ENCODE data around the gene TECPR1. TPM values are rescaled to one million over a fixed set of nuclear protein-coding genes. Genes with fewer than 3 reads are reported as not detected.
A peak's percentile ranks its signal among the peaks of the same experiment; 100 is the strongest.

TECPR1 gene
- total and polyA plus RNA-seq, 5 donors = 10.5 to 25.5 (median 25.1) TPM

GRCh38 chr7:98293746-98294145 lies 41.7 kb upstream of the TECPR1 start:
- intact Hi-C loops (cut with DNase I) = loop anchor here in 2 of 4 donors (5.0 to 10.0 kb wide), 2 partner anchors 109 to 111 kb away; partner anchors contain the start of gene BAIAP2L1 (in 2 of the 2)
- H3K27ac ChIP-seq (ENCODE audit: low read length) = no peak overlapping the region

GRCh38 chr7:98293265-98293664 lies 41.2 kb upstream of the TECPR1 start:
- intact Hi-C loops (cut with DNase I) = loop anchor here in 2 of 4 donors (5.0 to 10.0 kb wide), 2 partner anchors 109 to 112 kb away; partner anchors contain the start of gene BAIAP2L1 (in 2 of the 2)
- DNase-seq (no peak), ATAC-seq (no peak)
- no peak overlapping the region for H3K4me3 ChIP-seq (ENCODE audit: low read length)
- no peaks in the 10 kb centered on the region for H3K27me3 ChIP-seq (ENCODE audit: control insufficient read depth, insufficient read depth)
- WGBS = 79% methylated on average over 17 of the region's 17 CpGs
- H3K27ac ChIP-seq (ENCODE audit: low read length) = no peak overlapping the region
- no peaks in the 10 kb centered on the region for H3K9me3 ChIP-seq (ENCODE audit: control insufficient read depth, low read length)
- no peaks in the 10 kb centered on the region for H3K4me1 ChIP-seq (ENCODE audit: control insufficient read depth, insufficient read depth, low read length)

More at GRCh38 chr7:98293746-98294145, 41.7 kb upstream of the TECPR1 start:
- DNase-seq (no peak), ATAC-seq (no peak)
- no peaks in the 10 kb centered on the region for H3K4me1 ChIP-seq (ENCODE audit: control insufficient read depth, insufficient read depth, low read length)
- no peaks in the 10 kb centered on the region for H3K9me3 ChIP-seq (ENCODE audit: control insufficient read depth, low read length)
- H3K4me3 ChIP-seq (ENCODE audit: low read length) = no peak overlapping the region
- H3K27me3 ChIP-seq (ENCODE audit: control insufficient read depth, insufficient read depth) = no peaks in the 10 kb centered on the region
- WGBS = 86% methylated on average over 13 of the region's 13 CpGs

DNA sequence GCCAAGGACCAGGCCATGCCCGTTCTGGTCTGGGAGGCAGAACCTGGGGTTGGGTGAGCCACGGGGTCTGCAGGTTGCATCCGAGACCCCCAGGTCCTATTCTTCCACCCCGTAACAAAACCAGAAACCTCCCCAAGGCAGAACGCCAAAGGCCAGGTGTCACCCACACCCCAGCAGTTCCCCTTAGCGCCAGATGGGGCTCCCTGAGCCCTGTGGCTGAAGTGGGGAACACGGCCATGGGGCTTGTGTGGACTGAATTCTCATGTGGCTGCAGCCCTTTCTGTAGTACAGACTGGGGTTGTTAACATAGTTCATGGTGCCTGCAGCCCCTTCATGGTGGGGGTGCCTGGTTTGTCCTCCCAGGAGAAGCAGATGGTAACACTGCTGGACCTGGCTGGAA lies 39.7 kb upstream of the TECPR1 start:
- ATAC-seq = no peak
- Histone ChIP-seq H3K27me3 (ENCODE audit: control insufficient read depth, insufficient read depth) (no peaks in the 10 kb centered on the region), H3K27ac (ENCODE audit: low read length) (no peak overlapping the region), H3K4me1 (ENCODE audit: control insufficient read depth, insufficient read depth, low read length) (peaks cover 1% of the 10 kb centered on the region), H3K9me3 (ENCODE audit: control insufficient read depth, low read length) (no peaks in the 10 kb centered on the region), H3K4me3 (ENCODE audit: low read length) (no peak overlapping the region)
- no peak for DNase-seq
- intact Hi-C loops (cut with DNase I) = loop anchor here in 2 of 4 donors (5.0 to 10.0 kb wide), 2 partner anchors 111 to 113 kb away; partner anchors contain the start of gene BAIAP2L1 (in 2 of the 2)
- WGBS = 86% methylated on average over 7 of the region's 7 CpGs

- H3K27ac ChIP-seq (ENCODE audit: low read length) = no peak overlapping the region
- no peak for ATAC-seq
- no peak overlapping the region for H3K4me3 ChIP-seq (ENCODE audit: low read length)
- WGBS = 79% methylated on average over 4 of the region's 4 CpGs
- H3K9me3 ChIP-seq (ENCODE audit: control insufficient read depth, low read length) = no peaks in the 10 kb centered on the region
- H3K4me1 ChIP-seq (ENCODE audit: control insufficient read depth, insufficient read depth, low read length) = peaks cover 17% of the 10 kb centered on the region
- H3K27me3 ChIP-seq (ENCODE audit: control insufficient read depth, insufficient read depth) = no peaks in the 10 kb centered on the region
- no peak for DNase-seq
- intact Hi-C loops (cut with DNase I) = no loop called here
Observed at GRCh38 chr7:98289333-98289875, 37.4 kb upstream of the TECPR1 start.

DNA sequence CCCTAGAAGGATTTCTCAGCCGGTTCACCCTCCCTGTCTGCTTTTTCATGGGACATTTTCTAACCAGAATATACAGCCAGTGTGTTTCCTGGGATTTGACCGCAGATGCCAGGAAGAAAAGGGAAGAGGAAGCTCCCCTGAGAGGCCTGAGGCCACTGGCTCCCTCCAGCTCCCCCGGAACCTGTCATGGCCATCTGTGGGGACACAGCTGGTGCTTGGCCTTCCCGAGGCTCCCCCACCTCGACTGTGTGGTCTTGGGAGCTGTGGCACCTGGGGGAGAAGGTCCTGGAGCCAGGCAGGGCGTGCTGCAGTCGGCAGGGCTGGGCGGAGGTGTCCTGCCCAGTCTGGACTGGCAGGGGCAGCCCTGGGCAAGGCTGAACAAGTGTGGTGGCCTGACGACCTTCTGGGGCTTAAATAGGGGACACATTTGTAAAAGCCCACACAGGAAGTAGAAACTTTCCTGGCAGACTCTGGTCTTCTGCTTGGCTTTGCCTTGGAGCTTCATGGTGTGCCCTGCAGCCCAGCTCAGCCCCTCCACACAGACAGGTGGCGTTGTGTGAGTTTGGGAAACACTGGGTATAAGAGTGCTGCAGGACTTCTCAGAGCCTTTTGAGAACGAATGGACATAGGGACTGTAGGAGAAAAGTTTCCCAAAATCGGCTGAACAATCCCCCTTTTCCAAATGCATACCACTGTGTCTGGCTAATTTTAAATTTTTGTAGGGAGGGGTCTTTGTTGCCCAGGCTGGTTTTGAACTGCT lies 36.2 kb upstream of the TECPR1 start:
- DNase-seq = no peak
- H3K9me3 ChIP-seq (ENCODE audit: control insufficient read depth, low read length) = no peaks in the 10 kb centered on the region
- intact Hi-C loops (cut with DNase I) = no loop called here
- WGBS = 61% methylated on average over 12 of the region's 12 CpGs
- H3K4me3 ChIP-seq (ENCODE audit: low read length) = no peak overlapping the region
- H3K27ac ChIP-seq (ENCODE audit: low read length) = no peak overlapping the region
- no peak for ATAC-seq
- H3K4me1 ChIP-seq (ENCODE audit: control insufficient read depth, insufficient read depth, low read length) = peaks cover 17% of the 10 kb centered on the region
- H3K27me3 ChIP-seq (ENCODE audit: control insufficient read depth, insufficient read depth) = no peaks in the 10 kb centered on the region

GRCh38 chr7:98287486-98287959 lies 35.5 kb upstream of the TECPR1 start:
- Histone ChIP-seq H3K4me3 (ENCODE audit: low read length) (no peak overlapping the region), H3K4me1 (ENCODE audit: control insufficient read depth, insufficient read depth, low read length) (peaks cover 17% of the 10 kb centered on the region), H3K27me3 (ENCODE audit: control insufficient read depth, insufficient read depth) (no peaks in the 10 kb centered on the region), H3K27ac (ENCODE audit: low read length) (no peak overlapping the region), H3K9me3 (ENCODE audit: control insufficient read depth, low read length) (no peaks in the 10 kb centered on the region)
- no peak for DNase-seq
- intact Hi-C loops (cut with DNase I) = no loop called here
- no peak for ATAC-seq
- WGBS = 80% methylated on average over 14 of the region's 14 CpGs

DNA sequence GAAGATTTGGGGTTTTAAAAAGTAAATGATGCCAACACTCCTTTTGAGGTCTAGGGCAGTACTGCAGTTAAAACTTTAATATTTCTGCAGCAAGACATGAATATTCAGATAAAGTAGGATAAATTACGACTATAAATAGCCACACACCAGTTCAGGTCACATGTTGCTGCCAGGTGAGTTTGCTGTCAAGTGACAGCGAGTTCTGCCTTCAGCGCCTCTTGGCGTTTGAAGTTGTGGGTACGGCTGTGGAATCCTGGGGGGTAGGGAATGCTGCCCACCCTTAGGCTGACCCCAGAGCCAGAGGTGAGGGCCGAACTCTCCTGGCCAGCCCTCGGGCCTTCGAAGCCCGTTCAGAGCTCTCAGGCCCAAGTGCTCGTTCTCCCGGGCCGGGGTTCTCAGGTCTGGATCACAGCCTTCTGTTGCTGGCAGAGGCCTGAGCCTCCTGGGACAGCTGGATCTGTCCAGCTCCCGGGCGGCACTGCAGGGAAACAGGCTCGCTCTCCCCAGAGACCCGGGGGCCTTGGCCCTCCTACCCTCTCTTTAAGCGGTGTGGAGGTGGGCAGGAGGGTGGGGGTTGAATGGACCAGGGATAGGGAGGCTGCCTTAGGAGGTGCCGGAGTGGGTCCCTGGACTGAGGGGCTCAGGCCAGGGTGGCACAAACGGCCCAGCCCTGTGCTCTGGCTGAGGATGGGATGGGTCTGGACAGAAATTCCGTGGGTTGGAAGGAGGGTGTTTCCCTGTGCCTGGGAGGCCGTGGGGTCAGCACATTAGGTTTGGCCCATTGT lies 34.9 kb upstream of the TECPR1 start:
- peaks cover 17% of the 10 kb centered on the region for H3K4me1 ChIP-seq (ENCODE audit: control insufficient read depth, insufficient read depth, low read length)
- ATAC-seq = no peak
- no peaks in the 10 kb centered on the region for H3K9me3 ChIP-seq (ENCODE audit: control insufficient read depth, low read length)
- no peaks in the 10 kb centered on the region for H3K27me3 ChIP-seq (ENCODE audit: control insufficient read depth, insufficient read depth)
- DNase-seq = peak; percentile 34 to 74 (median 71)
- WGBS = 42% methylated on average over 21 of the region's 21 CpGs
- intact Hi-C loops (cut with DNase I) = no loop called here
- H3K4me3 ChIP-seq (ENCODE audit: low read length) = no peak overlapping the region
- H3K27ac ChIP-seq (ENCODE audit: low read length) = peak overlapping the region; percentile 5

GRCh38 chr7:98286093-98286539 lies 34.1 kb upstream of the TECPR1 start:
- H3K27me3 ChIP-seq (ENCODE audit: control insufficient read depth, insufficient read depth) = no peaks in the 10 kb centered on the region
- ATAC-seq = peak; percentile 3 to 9
- peaks cover 17% of the 10 kb centered on the region for H3K4me1 ChIP-seq (ENCODE audit: control insufficient read depth, insufficient read depth, low read length)
- peak; percentile 80 to 88 (median 88) for DNase-seq
- H3K27ac ChIP-seq (ENCODE audit: low read length) = no peak overlapping the region
- intact Hi-C loops (cut with DNase I) = no loop called here
- no peak overlapping the region for H3K4me3 ChIP-seq (ENCODE audit: low read length)
- WGBS = 60% methylated on average over 14 of the region's 14 CpGs
- no peaks in the 10 kb centered on the region for H3K9me3 ChIP-seq (ENCODE audit: control insufficient read depth, low read length)

DNA sequence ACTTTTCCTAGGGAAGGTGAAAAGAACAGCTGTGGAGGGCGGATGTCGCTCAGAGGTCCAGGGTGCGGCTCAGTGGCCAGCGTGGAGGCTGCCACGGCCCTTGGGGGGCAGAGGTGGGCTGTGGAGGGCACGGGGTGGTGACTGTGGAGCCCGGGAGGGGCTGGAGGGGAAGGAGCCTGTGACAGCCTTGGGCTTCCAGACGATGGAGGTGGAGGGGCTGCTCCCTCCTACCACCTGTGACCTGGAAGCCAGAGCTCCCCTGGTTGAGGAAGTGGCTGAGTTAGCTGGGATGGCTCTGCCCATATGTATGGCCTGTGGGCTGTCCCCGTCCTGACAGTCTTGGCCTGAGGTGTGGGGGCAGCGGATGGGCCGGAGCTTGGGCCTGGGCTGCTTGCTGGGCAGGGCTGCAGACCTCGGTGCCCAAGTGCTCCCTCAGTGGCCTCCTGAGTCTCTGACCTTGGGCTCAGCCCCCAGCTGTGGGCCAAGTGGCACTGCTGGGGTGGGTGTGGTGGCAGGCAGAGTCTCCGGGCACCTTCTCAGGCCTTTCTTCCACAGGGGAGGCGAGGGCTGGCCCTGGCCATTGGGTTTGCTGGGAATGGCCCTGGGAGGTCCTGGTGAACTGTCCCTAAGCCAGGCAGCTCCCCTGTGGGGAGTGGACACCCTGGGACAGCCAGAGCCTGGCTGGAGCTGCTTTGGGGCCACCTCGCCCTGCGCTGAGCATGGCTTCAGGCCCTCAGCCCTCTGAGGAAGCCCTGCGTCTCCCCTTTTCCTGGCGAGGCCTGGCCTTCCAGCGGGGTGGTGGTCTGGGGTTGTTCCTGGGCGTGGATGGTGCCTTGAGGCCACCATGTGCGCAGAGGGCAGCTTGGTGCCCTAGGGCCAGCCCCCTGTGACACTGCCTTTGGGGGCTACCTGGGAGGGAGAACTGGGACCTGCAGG lies 33.4 kb upstream of the TECPR1 start:
- Histone ChIP-seq H3K4me1 (ENCODE audit: control insufficient read depth, insufficient read depth, low read length) (peaks cover 17% of the 10 kb centered on the region), H3K27me3 (ENCODE audit: control insufficient read depth, insufficient read depth) (no peaks in the 10 kb centered on the region), H3K4me3 (ENCODE audit: low read length) (no peak overlapping the region), H3K27ac (ENCODE audit: low read length) (peak overlapping the region; percentile 16), H3K9me3 (ENCODE audit: control insufficient read depth, low read length) (no peaks in the 10 kb centered on the region)
- ATAC-seq = no peak
- intact Hi-C loops (cut with DNase I) = no loop called here
- DNase-seq = peak in 1 of 3 donors; percentile 61
- 72% methylated on average over 21 of the region's 21 CpGs for WGBS
